Endothelial cell (in vitro differentiated cells): ENCODE data around the gene RAPGEF2. TPM values are rescaled to one million over a fixed set of nuclear protein-coding genes. Genes with fewer than 3 reads are reported as not detected.
"Not testable (repeated sequence)": the region's sequence is repeated elsewhere in the genome, so short reads cannot be mapped to it uniquely, and the experiment has no call there.

Experiments used
- DNase-seq: peaks from one replicate; pipeline ENCODE4 v3.0.0; 2021; ENCODE audit warnings: low spot score
- H3K27ac Mint-ChIP-seq: one replicate; pipeline ENCODE4 v1.8.0; 2021; ENCODE audit warnings: mixed read lengths, inconsistent platforms; ENCODE audit not compliant: unreplicated experiment
- H3K27me3 Mint-ChIP-seq: one replicate; pipeline ENCODE4 v1.8.0; 2021; ENCODE audit warnings: mild to moderate bottlenecking, moderate library complexity, mixed read lengths, inconsistent platforms; ENCODE audit not compliant: unreplicated experiment
- H3K36me3 Mint-ChIP-seq: one replicate; pipeline ENCODE4 v1.8.0; 2021; ENCODE audit warnings: mild to moderate bottlenecking, low read depth, mixed read lengths, inconsistent platforms; ENCODE audit not compliant: unreplicated experiment
- H3K4me1 Mint-ChIP-seq: one replicate; pipeline ENCODE4 v1.8.0; 2021; ENCODE audit warnings: mild to moderate bottlenecking, mixed read lengths, inconsistent platforms; ENCODE audit not compliant: unreplicated experiment
- H3K4me3 Mint-ChIP-seq: one replicate; pipeline ENCODE4 v1.8.0; 2021; ENCODE audit warnings: mild to moderate bottlenecking, mixed read lengths, inconsistent platforms; ENCODE audit not compliant: unreplicated experiment
- H3K9me3 Mint-ChIP-seq: one replicate; pipeline ENCODE4 v1.8.0; 2021; ENCODE audit warnings: mixed read lengths, inconsistent platforms; ENCODE audit not compliant: unreplicated experiment
- total RNA-seq: library from RNA; stranded (reverse); fragmentation: NEBNext Ultra II Directional; extraction: Animal tissue kit (Norgen Biotek cat#: 25700); gene quantifications from one replicate; pipeline ENCODE4 v1.2.1, GENCODE V29; 2021; ENCODE audit not compliant: unreplicated experiment
- TF ChIP-seq, protein P1 (sequence below): fragments of 200-600 bp; sonication (generic); IDR thresholded peaks from one replicate; pipeline ENCODE4 v1.5.0; 2021; ENCODE audit warnings: antibody characterized with exemption; ENCODE audit not compliant: unreplicated experiment

The RAPGEF2 gene
- total RNA-seq, 1 donor from 2014 or later = 108 TPM

DNA sequence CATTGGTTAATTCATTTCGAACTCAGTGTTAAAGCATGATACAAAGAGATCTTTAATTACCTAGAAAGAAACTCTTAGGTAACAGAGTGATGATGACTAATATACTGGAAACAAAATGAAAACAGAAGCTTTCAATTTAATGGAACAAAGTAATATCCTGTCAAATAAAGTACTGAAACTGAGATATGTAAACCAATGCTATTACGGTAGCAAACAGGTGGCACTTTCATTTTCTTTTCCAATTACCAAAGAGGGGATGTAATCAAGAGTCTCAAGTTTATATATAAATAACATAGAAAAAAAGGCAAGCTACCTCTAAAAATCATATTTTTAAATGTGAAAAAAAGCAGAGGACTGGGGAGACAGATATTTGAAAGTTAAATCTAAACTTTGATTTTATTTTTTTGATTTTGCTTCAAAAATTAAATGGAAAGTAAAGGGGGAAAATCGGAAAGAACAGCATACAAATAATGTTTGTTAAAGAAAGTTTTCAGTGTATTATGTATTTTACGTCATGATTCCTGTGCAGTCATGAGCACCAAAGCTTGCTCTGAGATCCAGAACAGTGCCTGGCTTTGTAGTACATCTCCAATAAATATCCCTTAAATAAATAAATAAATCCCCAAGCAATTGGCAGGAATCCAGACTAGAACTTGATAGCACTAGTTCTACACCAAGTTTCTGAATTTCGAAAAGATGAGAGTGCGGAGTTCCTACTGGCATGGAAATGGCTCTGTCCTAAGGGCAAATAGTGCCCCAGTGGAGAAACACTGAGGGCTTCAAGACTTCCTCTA is 25.0 kb upstream of the RAPGEF2 start:
- TF ChIP-seq, protein P1, sequence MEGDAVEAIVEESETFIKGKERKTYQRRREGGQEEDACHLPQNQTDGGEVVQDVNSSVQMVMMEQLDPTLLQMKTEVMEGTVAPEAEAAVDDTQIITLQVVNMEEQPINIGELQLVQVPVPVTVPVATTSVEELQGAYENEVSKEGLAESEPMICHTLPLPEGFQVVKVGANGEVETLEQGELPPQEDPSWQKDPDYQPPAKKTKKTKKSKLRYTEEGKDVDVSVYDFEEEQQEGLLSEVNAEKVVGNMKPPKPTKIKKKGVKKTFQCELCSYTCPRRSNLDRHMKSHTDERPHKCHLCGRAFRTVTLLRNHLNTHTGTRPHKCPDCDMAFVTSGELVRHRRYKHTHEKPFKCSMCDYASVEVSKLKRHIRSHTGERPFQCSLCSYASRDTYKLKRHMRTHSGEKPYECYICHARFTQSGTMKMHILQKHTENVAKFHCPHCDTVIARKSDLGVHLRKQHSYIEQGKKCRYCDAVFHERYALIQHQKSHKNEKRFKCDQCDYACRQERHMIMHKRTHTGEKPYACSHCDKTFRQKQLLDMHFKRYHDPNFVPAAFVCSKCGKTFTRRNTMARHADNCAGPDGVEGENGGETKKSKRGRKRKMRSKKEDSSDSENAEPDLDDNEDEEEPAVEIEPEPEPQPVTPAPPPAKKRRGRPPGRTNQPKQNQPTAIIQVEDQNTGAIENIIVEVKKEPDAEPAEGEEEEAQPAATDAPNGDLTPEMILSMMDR = no peak
- no peaks in the 10 kb centered on the region for H3K36me3 Mint-ChIP-seq
- no peak overlapping the region for H3K27ac Mint-ChIP-seq
- no peaks in the 10 kb centered on the region for H3K4me1 Mint-ChIP-seq
- H3K27me3 Mint-ChIP-seq = no peaks in the 10 kb centered on the region
- no peaks in the 10 kb centered on the region for H3K9me3 Mint-ChIP-seq
- H3K4me3 Mint-ChIP-seq = no peak overlapping the region
- no peak for DNase-seq

DNA sequence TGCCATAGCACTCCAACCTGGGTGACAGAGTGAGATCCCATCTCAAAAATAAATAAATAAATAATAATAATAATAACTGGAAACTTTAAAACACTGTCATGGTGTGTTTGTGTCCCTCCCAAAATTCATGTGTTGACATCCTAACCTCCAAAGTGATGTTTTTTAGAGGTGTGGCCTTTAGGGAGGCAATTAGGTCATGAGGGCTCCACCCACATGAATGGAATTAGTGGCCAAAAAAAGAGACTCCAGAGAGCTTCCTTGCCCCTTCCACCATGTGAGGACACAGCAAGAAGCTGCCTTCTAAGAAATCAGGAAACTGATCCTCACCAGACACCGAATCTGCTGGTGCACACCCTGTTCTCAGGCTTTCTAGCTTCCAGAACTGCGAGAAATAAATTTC is 23.8 kb upstream of the RAPGEF2 start:
- DNase-seq = no peak
- Mint-ChIP-seq H3K4me1 (no peaks in the 10 kb centered on the region), H3K9me3 (no peaks in the 10 kb centered on the region), H3K36me3 (no peaks in the 10 kb centered on the region), H3K27me3 (no peaks in the 10 kb centered on the region), H3K4me3 (no peak overlapping the region), H3K27ac (no peak overlapping the region)
- TF ChIP-seq, protein P1 = no peak

DNA sequence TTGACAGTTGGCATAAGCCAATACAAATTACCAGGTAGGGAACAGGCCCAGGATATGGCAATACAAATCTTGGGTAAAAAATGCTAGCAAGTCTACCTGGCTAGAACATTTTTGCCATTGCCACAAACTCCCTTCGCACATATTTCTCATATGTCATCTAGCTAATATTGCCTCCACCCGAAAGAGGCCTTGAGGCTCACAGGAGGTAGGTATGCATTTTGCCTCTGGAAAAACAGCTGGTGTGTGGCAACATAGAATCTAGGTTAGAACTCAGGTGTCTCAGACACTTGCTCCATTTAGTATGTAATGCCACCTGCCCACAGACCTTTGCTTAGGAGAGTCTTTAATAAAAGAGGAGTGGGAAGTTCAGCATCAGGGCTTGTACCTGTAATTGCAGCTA is 16.3 kb upstream of the RAPGEF2 start:
- no peak overlapping the region for H3K4me3 Mint-ChIP-seq

DNA sequence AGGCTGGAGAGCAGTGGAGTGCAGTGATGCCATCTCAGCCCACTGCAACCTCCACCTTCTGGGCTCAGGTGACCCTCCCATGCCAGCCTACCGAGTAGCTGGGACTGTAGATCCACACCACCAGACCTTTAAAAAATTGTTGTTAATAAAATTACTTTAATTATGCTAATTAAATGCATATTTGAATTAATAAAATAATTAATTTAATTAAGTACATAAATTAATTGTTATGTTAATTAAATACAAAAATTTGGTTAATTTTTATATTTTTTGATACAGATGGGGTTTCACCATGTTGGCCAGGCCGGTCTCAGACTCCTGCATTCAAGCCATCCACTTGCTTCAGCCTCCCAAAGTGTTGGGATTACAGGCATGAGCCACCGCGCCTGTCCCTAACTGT is 12.6 kb upstream of the RAPGEF2 start:
- H3K27me3 Mint-ChIP-seq = no peaks in the 10 kb centered on the region
- no peaks in the 10 kb centered on the region for H3K9me3 Mint-ChIP-seq
- no peak overlapping the region for H3K27ac Mint-ChIP-seq
- H3K4me1 Mint-ChIP-seq = no peaks in the 10 kb centered on the region
- no peak overlapping the region for H3K4me3 Mint-ChIP-seq
- no peak for DNase-seq
- H3K36me3 Mint-ChIP-seq = no peaks in the 10 kb centered on the region
- TF ChIP-seq, protein P1 = no peak

More for the DNA sequence above, 16.3 kb upstream of the RAPGEF2 start:
- Mint-ChIP-seq H3K27me3 (no peaks in the 10 kb centered on the region), H3K36me3 (no peaks in the 10 kb centered on the region), H3K9me3 (no peaks in the 10 kb centered on the region), H3K27ac (no peak overlapping the region), H3K4me1 (no peaks in the 10 kb centered on the region)
- TF ChIP-seq, protein P1 = no peak
- DNase-seq = no peak

DNA sequence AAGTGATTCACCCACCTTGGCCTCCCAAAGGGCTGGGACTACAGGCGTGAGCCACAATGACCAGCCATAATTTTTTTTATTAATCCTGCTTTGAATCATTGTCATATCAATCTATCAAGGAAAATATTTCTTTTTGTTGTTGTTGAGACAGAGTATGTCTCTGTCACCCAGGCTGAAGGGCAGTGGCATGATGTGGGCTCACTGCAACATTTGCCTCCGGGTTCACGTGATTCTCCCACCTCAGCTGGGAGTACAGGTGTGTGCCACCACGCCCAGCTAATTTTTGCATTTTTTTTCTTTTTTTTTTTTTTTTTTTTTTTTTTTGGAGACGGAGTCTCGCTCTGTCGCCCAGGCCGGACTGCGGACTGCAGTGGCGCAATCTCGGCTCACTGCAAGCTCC is 8.7 kb upstream of the RAPGEF2 start:
- peaks cover 25% of the 10 kb centered on the region for H3K4me1 Mint-ChIP-seq
- DNase-seq, H3K9me3 Mint-ChIP-seq, H3K36me3 Mint-ChIP-seq, H3K27ac Mint-ChIP-seq, H3K27me3 Mint-ChIP-seq, H3K4me3 Mint-ChIP-seq: not testable (repeated sequence)
